H1 (cell line): ENCODE measurements around the gene PPP1R3C. TPM values are rescaled to one million over a fixed set of nuclear protein-coding genes. Genes with fewer than 3 reads are reported as not detected.

Experiments used
- ZNF274 ChIP-seq: IDR thresholded peaks from 2 replicates; pipeline ENCODE4 v1.7.0; 2012; ENCODE audit warnings: low read length, borderline replicate concordance; ENCODE audit errors: extremely low read depth
- polyA plus RNA-seq, 7 experiments: library from polyadenylated mRNA; depleted of rRNA in 3 of 7; stranded (reverse) in 5 of 7; unstranded in 2 of 7; fragments of >200 nt in 5 of 7; fragments of 200-250 nt in 2 of 7; gene quantifications; 1 replicate in 5 of 7; 2 replicates in 1 of 7; 4 replicates in 1 of 7; pipeline versions ENCODE4 v1.2.1 to v1.2.3, GENCODE V29; 2011 to 2013; ENCODE audit warnings: missing spikeins in 2 of 7, mixed read lengths in 2 of 7
- total RNA-seq: library from RNA; stranded (reverse); fragmentation: NEBNext Ultra II Directional; extraction: Animal tissue kit (Norgen Biotek cat#: 25700); gene quantifications from 2 replicates; pipeline ENCODE4 v1.2.1, GENCODE V29; 2021
- TF ChIP-seq, protein P1 (sequence below): fragments of 300-600 bp; sonication (generic); IDR thresholded peaks from 2 replicates; pipeline ENCODE4 v1.7.1; 2012; ENCODE audit warnings: low read length, moderate library complexity, mild to moderate bottlenecking, inconsistent platforms; ENCODE audit not compliant: insufficient replicate concordance

The PPP1R3C gene
- total and polyA plus RNA-seq, 2 of the 8 experiments (the other 6 are each of a cell fraction or from before 2014, with no cell fraction given): 1.3 TPM

DNA sequence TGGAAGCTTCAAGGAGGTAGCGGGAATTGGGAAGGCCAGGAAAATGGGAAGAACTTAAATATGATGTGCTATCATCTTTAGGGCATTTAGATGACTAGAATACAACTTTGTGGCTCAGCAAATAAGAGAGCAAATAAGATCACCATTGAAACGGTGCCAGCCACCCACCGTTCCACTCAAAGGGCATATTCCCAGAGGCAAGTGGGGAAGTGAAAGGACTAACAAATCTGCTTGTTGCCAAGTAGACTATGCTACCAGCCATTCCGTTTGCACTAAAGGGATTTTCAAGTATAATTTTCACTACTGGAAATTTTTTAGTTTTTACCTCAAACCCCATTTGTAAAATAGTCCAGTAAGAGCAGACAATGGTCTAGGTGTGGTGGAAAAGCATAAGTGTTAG, 4.0 kb upstream of the PPP1R3C start (continued):
- TF ChIP-seq, protein P1, sequence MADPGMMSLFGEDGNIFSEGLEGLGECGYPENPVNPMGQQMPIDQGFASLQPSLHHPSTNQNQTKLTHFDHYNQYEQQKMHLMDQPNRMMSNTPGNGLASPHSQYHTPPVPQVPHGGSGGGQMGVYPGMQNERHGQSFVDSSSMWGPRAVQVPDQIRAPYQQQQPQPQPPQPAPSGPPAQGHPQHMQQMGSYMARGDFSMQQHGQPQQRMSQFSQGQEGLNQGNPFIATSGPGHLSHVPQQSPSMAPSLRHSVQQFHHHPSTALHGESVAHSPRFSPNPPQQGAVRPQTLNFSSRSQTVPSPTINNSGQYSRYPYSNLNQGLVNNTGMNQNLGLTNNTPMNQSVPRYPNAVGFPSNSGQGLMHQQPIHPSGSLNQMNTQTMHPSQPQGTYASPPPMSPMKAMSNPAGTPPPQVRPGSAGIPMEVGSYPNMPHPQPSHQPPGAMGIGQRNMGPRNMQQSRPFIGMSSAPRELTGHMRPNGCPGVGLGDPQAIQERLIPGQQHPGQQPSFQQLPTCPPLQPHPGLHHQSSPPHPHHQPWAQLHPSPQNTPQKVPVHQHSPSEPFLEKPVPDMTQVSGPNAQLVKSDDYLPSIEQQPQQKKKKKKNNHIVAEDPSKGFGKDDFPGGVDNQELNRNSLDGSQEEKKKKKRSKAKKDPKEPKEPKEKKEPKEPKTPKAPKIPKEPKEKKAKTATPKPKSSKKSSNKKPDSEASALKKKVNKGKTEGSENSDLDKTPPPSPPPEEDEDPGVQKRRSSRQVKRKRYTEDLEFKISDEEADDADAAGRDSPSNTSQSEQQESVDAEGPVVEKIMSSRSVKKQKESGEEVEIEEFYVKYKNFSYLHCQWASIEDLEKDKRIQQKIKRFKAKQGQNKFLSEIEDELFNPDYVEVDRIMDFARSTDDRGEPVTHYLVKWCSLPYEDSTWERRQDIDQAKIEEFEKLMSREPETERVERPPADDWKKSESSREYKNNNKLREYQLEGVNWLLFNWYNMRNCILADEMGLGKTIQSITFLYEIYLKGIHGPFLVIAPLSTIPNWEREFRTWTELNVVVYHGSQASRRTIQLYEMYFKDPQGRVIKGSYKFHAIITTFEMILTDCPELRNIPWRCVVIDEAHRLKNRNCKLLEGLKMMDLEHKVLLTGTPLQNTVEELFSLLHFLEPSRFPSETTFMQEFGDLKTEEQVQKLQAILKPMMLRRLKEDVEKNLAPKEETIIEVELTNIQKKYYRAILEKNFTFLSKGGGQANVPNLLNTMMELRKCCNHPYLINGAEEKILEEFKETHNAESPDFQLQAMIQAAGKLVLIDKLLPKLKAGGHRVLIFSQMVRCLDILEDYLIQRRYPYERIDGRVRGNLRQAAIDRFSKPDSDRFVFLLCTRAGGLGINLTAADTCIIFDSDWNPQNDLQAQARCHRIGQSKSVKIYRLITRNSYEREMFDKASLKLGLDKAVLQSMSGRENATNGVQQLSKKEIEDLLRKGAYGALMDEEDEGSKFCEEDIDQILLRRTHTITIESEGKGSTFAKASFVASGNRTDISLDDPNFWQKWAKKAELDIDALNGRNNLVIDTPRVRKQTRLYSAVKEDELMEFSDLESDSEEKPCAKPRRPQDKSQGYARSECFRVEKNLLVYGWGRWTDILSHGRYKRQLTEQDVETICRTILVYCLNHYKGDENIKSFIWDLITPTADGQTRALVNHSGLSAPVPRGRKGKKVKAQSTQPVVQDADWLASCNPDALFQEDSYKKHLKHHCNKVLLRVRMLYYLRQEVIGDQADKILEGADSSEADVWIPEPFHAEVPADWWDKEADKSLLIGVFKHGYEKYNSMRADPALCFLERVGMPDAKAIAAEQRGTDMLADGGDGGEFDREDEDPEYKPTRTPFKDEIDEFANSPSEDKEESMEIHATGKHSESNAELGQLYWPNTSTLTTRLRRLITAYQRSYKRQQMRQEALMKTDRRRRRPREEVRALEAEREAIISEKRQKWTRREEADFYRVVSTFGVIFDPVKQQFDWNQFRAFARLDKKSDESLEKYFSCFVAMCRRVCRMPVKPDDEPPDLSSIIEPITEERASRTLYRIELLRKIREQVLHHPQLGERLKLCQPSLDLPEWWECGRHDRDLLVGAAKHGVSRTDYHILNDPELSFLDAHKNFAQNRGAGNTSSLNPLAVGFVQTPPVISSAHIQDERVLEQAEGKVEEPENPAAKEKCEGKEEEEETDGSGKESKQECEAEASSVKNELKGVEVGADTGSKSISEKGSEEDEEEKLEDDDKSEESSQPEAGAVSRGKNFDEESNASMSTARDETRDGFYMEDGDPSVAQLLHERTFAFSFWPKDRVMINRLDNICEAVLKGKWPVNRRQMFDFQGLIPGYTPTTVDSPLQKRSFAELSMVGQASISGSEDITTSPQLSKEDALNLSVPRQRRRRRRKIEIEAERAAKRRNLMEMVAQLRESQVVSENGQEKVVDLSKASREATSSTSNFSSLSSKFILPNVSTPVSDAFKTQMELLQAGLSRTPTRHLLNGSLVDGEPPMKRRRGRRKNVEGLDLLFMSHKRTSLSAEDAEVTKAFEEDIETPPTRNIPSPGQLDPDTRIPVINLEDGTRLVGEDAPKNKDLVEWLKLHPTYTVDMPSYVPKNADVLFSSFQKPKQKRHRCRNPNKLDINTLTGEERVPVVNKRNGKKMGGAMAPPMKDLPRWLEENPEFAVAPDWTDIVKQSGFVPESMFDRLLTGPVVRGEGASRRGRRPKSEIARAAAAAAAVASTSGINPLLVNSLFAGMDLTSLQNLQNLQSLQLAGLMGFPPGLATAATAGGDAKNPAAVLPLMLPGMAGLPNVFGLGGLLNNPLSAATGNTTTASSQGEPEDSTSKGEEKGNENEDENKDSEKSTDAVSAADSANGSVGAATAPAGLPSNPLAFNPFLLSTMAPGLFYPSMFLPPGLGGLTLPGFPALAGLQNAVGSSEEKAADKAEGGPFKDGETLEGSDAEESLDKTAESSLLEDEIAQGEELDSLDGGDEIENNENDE: no peak
- no peak for TF ChIP-seq ZNF274
